Retina (tissue), 1 donor: ENCODE data around the gene ZNF213.
"Not testable (repeated sequence)": the region's sequence is repeated elsewhere in the genome, so short reads cannot be mapped to it uniquely, and the experiment has no call there.

Experiments used
- DNase-seq: peaks from one replicate; pipeline ENCODE4 v3.0.0-alpha.2; 2016

ZNF213 gene

DNA sequence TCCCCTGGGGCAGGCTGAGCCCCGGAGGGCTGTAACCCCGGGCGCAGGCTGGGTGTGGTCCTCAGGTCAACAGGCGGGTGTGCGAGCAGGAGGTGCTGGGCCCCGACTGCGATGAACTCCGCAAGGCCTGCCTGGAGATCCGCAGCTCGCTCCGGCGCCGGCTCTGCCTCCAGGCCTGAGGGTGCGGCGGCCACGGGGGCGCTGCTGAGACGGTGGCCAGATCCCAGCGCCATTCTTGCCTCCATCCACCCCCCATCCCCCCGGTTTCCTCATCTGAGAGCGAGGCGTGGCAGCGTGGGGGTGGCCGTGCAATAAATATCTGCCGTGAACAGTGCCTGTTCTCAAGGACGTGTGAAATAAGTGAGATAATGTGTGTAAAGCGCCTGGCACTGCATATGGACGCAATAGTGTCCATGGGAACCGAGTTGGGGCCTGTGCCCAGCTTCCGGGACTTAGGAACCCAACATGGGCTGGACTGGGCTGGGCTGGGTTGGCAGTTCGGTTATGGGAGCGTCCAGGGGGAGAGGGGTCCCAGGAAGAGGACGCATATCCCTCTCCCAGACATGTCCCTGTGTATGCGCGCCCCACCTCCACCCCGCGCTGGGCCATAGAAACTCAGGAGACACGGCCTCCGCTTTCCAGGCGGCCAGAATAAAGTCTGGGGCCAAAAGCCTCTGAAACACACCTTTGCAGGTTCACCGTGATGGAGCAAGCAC, 15.0 kb downstream of the ZNF213 start:
- DNase-seq = peak; percentile 85

DNA sequence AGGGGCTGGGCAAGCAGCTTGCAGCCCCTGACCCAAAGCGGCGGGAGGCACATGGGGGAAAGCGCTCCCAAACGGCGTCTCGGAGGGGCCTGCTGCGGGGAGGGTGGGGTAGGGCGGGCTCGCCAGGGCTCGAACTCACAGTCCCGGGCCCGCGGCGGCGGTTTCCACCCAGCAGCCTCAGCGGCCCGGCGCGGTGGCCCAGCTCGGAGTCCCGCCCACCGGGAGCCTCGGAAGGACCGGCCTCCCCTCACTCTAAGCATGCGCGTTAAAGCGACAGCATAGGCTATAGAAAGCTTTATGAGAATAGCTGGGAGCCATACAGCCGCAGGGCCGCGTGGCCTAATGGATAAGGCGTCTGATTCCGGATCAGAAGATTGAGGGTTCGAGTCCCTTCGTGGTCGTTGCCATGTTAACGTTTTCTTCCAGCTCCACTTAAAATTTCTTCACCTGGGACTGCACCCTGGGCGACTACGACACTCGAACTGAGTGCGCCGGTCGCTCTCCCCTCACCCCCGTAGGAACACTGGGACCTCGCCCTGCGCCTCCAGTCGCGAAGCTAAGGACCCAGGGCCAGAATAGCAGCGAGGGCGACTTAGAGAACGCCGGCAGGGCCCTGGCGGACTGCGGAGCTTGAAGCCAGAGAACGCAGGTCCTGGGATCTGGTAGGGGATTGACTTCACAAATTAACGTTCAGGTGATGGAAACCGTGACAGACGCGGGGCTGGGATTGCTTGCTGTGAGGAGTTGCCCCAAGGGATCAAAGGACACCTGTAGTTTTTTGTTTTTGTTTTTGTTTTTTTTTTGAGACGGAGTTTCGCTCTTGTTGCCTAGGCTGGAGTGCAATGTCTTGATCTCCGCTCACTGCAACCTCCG, 15.8 kb downstream of the ZNF213 start:
- peak; percentile 98 for DNase-seq

GRCh38 chr16:3152027-3152276, 17.1 kb downstream of the ZNF213 start:
- DNase-seq = no peak

DNA sequence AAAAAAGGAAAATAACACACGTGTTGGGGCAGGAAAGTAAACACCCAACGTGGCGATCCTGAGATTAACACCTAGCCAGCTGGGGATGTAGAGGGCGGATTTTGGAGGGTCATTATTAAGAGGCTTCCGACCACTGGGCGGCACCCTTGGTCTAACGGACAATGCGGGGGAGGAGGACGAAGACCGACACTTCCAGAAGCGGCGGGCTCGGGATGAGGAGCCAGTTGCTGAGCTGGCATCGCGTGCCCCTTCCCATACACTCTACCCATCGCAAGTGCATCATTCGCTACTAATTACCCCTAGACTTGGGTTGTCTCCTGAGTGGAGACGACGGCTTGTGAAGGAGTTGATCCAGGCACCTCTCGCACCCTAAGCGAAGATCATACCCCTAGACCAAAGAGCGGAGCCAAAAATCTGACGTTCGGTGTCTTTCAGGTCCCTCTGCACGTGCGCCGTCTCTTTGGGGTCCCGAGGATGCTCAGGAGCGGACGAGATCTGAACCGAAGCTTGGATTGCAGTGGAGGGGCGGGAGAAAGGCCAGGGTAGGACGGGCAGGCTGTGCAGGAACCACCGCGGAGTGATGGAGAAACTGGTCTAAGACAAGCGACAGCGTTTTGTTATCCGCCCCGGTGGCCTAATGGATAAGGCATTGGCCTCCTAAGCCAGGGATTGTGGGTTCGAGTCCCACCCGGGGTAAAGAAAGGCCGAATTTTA, 17.6 kb downstream of the ZNF213 start:
- peak; percentile 94 for DNase-seq

GRCh38 chr16:3152991-3153368, 18.2 kb downstream of the ZNF213 start:
- no peak for DNase-seq

- DNase-seq = no peak
Measured at GRCh38 chr16:3155181-3155580, 20.4 kb downstream of the ZNF213 start.

- no peak for DNase-seq
Measured at GRCh38 chr16:3155972-3156371, 21.1 kb downstream of the ZNF213 start.

- DNase-seq = peak; percentile 69
Measured at GRCh38 chr16:3157229-3158025, 22.6 kb downstream of the ZNF213 start.

DNA sequence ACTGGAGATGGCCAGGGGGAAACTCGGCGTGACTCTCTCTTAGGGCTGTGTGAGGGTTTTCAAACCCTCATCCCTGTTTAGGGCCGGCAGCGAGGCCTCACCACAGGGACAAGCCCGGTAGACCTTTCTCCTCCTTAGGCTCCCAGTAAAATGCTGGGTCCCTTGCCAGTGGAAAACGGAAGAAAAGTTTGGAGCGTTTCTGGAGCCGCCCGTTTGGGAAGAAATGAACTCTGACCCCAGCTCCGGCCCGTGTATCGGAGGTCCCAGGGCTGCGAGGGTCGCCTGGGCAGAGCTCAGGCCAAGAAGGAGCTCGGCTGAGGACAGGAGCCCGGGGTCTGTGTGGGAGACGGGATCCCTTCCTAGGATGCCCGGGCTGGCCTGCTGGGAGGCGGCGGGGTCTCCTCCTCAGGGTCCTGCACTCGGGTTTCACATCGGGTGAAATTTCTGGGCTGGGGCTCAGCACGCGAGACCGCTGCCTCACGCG, 23.2 kb downstream of the ZNF213 start:
- peak; percentile 59 for DNase-seq

DNA sequence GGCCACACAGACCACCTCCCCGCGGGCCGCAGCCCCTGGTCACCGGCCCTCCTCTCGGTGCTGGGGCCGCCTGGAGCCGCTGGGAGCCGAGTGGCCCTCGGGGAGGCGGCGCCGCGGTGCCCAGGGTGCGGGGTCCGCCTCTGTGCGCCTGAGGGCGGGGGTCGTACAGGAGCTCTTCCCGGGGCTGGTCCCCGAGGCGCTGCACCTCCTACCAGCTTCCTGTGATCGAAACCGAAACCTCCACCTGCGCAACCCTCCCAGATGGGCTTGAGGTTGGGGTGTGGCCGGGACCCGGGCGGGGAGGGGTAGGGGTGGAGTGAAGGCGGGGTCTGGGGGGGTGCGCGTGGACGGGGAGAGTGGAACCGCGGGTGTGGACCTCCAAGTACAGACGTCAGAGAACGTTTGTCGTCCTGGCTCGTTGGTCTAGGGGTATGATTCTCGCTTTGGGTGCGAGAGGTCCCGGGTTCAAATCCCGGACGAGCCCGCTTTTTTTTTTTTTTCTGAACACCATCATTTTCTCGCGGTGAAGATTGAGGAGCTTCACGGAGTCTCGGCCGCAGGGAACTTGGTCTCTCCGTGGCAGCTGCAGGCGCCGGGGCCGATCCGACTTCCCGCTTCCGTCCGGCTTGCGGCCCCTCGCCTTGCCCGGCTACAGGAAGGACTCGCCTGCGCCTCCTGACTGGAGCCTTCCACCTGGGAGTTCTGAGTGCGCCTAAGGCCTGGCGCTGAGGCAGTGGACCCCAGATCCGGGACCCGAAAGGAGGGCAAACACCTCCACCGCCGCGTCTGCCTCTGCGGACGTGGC, 23.9 kb downstream of the ZNF213 start:
- peak; percentile 64 for DNase-seq

- no peak for DNase-seq
Measured at GRCh38 chr16:3161235-3162018, 26.6 kb downstream of the ZNF213 start.

- DNase-seq = no peak
Measured at GRCh38 chr16:3164121-3164991, 29.5 kb downstream of the ZNF213 start.

DNA sequence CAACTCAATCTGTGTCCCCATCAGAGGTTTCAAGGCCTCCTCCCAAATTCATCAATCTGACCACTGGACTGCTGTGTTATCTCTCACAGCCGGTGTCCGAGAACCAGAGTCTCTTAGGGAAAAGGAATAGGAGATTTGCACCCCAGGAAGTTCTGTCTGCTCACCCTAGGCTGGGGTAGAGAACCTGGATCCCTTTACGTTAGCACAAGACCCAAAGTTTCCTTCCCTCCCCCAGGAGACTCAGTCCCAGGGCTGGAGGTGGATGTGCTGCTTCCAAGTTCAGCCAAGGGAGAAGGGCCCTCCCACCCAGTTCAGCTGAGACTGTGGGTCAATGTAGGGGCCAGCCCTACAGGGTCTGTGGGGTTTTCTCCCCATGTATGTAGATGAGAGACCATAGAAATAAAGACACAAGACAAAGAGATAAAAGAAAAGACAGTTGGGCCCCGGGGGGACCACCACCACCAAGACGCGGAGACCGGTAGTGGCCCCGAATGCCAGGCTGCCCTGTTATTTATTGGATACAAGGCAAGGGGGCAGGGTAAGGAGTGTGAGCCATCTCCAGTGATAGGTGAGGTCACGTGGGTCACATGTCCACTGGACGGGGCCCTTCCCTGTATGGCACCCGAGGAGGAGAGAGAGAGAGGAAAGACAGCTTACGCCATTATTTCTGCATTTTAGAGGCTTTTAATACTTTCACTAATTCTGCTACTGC, 30.4 kb downstream of the ZNF213 start:
- no peak for DNase-seq

GRCh38 chr16:3166505-3166886, 31.7 kb downstream of the ZNF213 start:
- no peak for DNase-seq

GRCh38 chr16:3168729-3169128, 33.9 kb downstream of the ZNF213 start:
- DNase-seq = not testable (repeated sequence)

DNA sequence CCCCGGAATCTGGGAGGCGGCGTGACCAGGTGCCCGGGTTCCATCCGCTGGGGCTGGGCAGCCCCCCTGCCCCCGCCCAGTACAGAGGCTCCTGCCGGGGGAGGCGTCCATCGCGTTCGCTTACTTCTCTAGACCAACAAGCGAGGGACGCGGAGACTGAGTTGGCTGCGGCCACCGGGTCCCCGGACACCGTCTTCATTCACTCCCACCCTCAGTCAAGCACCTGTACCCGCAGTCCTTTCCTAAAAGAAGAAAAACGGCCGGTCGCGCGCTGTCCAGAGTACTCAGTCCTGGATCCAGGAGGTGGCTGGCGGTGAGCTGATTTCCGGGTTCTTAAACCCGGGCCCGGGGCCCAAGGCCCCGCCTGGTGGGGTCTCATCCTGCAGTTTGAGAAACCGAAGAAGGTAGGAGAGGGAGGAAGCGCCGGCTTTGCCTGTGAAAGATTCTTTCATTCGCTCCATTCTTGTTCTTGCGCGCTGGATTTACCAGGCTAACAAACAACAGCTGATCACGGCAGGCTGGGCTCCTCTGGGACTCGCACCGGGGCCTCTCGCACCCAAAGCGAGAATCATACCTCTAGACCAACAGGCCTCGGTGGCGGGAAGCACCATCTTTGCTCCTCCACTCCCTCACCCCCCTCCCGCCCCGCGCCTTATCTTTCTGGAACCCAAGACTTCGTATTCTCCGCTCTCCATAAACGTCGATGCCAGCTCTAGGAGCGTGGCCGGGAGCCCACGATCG, 35.8 kb downstream of the ZNF213 start:
- DNase-seq = peak; percentile 68

- peak; percentile 50 for DNase-seq
Measured at GRCh38 chr16:3171181-3171854, 36.5 kb downstream of the ZNF213 start.
